Mesendoderm (in vitro differentiated cells): ENCODE results near the gene RND1.

Experiments
- DNase-seq: peaks from one replicate; pipeline ENCODE4 v3.0.0; 2013
- H2AK5ac ChIP-seq: 2 replicates; pipeline ENCODE4 v1.6.1; 2013; ENCODE audit warnings: low read length, inconsistent platforms
- H2BK120ac ChIP-seq: 2 replicates; pipeline ENCODE4 v1.6.1; 2013; ENCODE audit warnings: low read depth, mild to moderate bottlenecking, low read length, moderate library complexity, mixed read lengths
- H2BK15ac ChIP-seq: replicated peaks from 2 replicates; pipeline ENCODE4 v1.6.1; 2013; ENCODE audit warnings: low read depth, mild to moderate bottlenecking, moderate library complexity
- H2BK5ac ChIP-seq: 2 replicates; pipeline ENCODE4 v1.6.1; 2013; ENCODE audit warnings: low read length, inconsistent platforms
- H3K18ac ChIP-seq: 2 replicates; pipeline ENCODE4 v1.6.1; 2013; ENCODE audit warnings: mild to moderate bottlenecking, low read length, mixed read lengths
- H3K23ac ChIP-seq: one replicate; pipeline ENCODE4 v1.6.1; 2013; ENCODE audit warnings: low read length
- H3K27ac ChIP-seq: 2 replicates; pipeline ENCODE4 v1.5.1; 2013; ENCODE audit warnings: low read depth, mild to moderate bottlenecking, inconsistent platforms, low read length, moderate library complexity
- H3K27me3 ChIP-seq: 2 replicates; pipeline ENCODE4 v1.6.1; 2013; ENCODE audit warnings: low read length, control low read depth, mild to moderate bottlenecking, inconsistent platforms; ENCODE audit not compliant: insufficient read depth, poor library complexity
- H3K36me3 ChIP-seq: 2 replicates; pipeline ENCODE4 v1.6.1; 2013; ENCODE audit warnings: low read length, inconsistent platforms; ENCODE audit not compliant: control insufficient read depth, insufficient read depth
- H3K4ac ChIP-seq: one replicate; pipeline ENCODE4 v1.6.1; 2013; ENCODE audit warnings: low read depth, mild to moderate bottlenecking, low read length, moderate library complexity
- H3K4me1 ChIP-seq: 2 replicates; pipeline ENCODE4 v1.6.1; 2013; ENCODE audit warnings: low read depth, low read length, inconsistent platforms; ENCODE audit not compliant: control insufficient read depth
- H3K4me2 ChIP-seq: 2 replicates; pipeline ENCODE4 v1.6.1; 2013; ENCODE audit warnings: low read length
- H3K4me3 ChIP-seq: 2 replicates; pipeline ENCODE4 v1.5.1; 2013; ENCODE audit warnings: mild to moderate bottlenecking, low read length
- H3K56ac ChIP-seq: one replicate; pipeline ENCODE4 v1.6.1; 2013; ENCODE audit warnings: low read length
- H3K79me1 ChIP-seq: 2 replicates; pipeline ENCODE4 v1.6.1; 2013; ENCODE audit warnings: low read length, inconsistent platforms
- H3K79me2 ChIP-seq: 2 replicates; pipeline ENCODE4 v1.6.1; 2013; ENCODE audit warnings: mild to moderate bottlenecking, low read length; ENCODE audit not compliant: control insufficient read depth, insufficient read depth
- H3K9ac ChIP-seq: 2 replicates; pipeline ENCODE4 v1.6.1; 2013; ENCODE audit warnings: low read length, inconsistent platforms
- H4K5ac ChIP-seq: one replicate; pipeline ENCODE4 v1.6.1; 2013; ENCODE audit warnings: low read length
- H4K8ac ChIP-seq: one replicate; pipeline ENCODE4 v1.6.1; 2013; ENCODE audit warnings: low read depth, mild to moderate bottlenecking, control low read depth, low read length, moderate library complexity
- WGBS: extraction: QIAGEN DNeasy Blood & Tissue Kit; methylation state at CpG from one replicate; pipeline ENCODE4 v1.1.7; 2013; ENCODE audit warnings: low lambda C conversion rate, missing lambda C conversion rate; ENCODE audit not compliant: insufficient coverage; ENCODE audit errors: extremely low coverage; 5-methylcytosine and 5-hydroxymethylcytosine counted together

The RND1 gene

DNA sequence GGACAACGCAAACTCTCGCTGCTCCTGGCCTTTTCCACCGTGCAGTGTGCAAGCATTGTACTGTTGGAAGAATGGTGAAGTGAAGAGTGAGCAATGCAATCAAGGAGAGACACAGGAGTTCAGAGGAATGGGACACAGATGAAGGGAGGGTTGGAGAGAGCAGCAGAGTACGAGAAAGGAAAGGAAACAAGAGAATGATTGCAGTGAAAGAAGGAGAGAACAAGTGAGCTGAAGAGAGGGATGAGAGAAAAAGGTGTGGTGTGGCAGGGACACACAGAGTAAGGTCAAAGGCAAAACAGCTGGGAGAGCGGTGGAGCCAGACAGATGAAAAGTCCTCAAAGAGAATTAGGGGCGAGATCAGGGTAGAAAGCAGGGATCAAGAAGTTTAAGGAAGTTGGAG, 34.4 kb downstream of the RND1 start:
- Histone ChIP-seq H3K4me3 (no peak overlapping the region), H2BK120ac (no peak overlapping the region), H2BK5ac (no peak overlapping the region), H3K9ac (no peak overlapping the region), H4K5ac (no peak overlapping the region), H3K36me3 (peaks cover 35% of the 10 kb centered on the region), H2AK5ac (no peak overlapping the region), H3K4ac (no peak overlapping the region), H3K79me2 (no peaks in the 10 kb centered on the region), H3K23ac (no peak overlapping the region), H3K27me3 (no peaks in the 10 kb centered on the region), H3K4me2 (no peak overlapping the region), H4K8ac (no peak overlapping the region), H3K27ac (no peak overlapping the region), H3K56ac (no peak overlapping the region), H2BK15ac (no peak overlapping the region), H3K18ac (no peak overlapping the region), H3K4me1 (no peaks in the 10 kb centered on the region), H3K79me1 (no peaks in the 10 kb centered on the region)
- no peak for DNase-seq
- WGBS, result no CpG with 5 or more reads among the region's 6 CpGs

DNA sequence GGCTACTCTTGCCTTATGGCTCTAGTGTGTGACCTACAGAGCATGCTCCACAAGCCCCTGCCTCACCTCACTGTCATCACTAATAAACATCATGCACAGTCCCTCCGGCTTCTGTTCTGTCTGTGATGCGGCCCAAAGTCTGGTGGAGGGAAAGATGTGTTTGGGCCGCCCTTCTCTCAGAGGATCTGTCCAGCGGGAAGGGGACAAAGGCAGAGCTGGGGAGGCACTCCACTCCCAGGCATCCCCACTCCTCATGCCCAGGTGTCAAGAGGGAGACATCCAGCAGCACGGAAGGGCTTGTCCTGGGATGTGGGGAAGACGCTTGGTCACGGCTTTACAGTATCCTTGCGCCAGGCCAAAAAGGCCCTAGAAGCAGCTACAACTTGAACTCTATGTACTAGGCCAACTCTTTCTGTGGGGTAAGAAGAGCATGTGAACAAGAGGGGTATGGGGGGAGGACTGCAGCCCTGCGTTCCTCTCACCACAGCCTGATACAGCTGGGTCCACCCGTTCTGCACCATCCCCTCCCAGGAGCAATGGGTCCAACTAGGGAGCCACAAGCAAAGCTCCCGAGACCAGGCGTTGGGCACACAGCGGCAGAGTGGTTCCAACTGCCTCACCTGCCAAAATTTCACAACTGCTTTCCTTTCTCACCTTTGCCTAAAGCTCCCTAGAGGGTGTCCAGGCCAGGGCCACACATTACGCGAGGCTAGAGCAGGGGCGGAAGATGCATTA, 36.7 kb downstream of the RND1 start:
- Histone ChIP-seq H3K27ac (no peak overlapping the region), H3K9ac (no peak overlapping the region), H4K5ac (no peak overlapping the region), H2BK5ac (no peak overlapping the region), H3K27me3 (no peaks in the 10 kb centered on the region), H3K23ac (no peak overlapping the region), H3K56ac (no peak overlapping the region), H3K4me3 (no peak overlapping the region), H2AK5ac (no peak overlapping the region), H3K4me1 (no peaks in the 10 kb centered on the region), H2BK120ac (no peak overlapping the region), H3K79me1 (no peaks in the 10 kb centered on the region), H2BK15ac (no peak overlapping the region), H3K36me3 (peaks cover 28% of the 10 kb centered on the region), H3K79me2 (no peaks in the 10 kb centered on the region), H3K4ac (no peak overlapping the region), H3K18ac (no peak overlapping the region), H3K4me2 (no peak overlapping the region), H4K8ac (no peak overlapping the region)
- no CpG with 5 or more reads among the region's 16 CpGs for WGBS
- no peak for DNase-seq

DNA sequence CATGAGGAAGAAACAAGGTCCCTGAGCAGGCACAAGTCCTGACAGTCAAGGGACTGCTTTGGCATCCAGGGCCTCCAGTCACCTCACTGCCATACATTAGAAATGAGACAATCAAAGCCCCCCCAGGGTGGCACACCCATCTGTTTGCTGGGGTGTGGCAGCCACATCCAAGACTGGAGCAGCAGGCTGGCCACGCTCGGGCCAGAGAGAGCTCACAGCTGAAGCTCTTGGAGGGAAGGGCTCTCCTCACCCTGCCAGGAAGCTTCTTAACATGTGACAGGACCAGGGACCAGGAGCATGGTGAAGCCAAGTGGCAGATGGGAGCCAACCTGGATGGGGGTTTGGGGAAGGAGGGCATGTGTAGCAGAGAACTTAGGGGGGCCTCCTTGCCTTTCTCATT, 37.4 kb downstream of the RND1 start:
- Histone ChIP-seq H3K4me1 (no peaks in the 10 kb centered on the region), H2BK15ac (no peak overlapping the region), H3K4ac (no peak overlapping the region), H2BK5ac (no peak overlapping the region), H3K27me3 (no peaks in the 10 kb centered on the region), H3K4me2 (no peak overlapping the region), H2BK120ac (no peak overlapping the region), H4K5ac (no peak overlapping the region), H3K27ac (no peak overlapping the region), H2AK5ac (no peak overlapping the region), H3K9ac (no peak overlapping the region), H3K4me3 (no peak overlapping the region), H3K79me1 (no peaks in the 10 kb centered on the region), H3K56ac (no peak overlapping the region), H3K36me3 (peaks cover 23% of the 10 kb centered on the region), H4K8ac (no peak overlapping the region), H3K23ac (no peak overlapping the region), H3K18ac (no peak overlapping the region), H3K79me2 (no peaks in the 10 kb centered on the region)
- no peak for DNase-seq
- WGBS, result no CpG with 5 or more reads among the region's 2 CpGs

DNA sequence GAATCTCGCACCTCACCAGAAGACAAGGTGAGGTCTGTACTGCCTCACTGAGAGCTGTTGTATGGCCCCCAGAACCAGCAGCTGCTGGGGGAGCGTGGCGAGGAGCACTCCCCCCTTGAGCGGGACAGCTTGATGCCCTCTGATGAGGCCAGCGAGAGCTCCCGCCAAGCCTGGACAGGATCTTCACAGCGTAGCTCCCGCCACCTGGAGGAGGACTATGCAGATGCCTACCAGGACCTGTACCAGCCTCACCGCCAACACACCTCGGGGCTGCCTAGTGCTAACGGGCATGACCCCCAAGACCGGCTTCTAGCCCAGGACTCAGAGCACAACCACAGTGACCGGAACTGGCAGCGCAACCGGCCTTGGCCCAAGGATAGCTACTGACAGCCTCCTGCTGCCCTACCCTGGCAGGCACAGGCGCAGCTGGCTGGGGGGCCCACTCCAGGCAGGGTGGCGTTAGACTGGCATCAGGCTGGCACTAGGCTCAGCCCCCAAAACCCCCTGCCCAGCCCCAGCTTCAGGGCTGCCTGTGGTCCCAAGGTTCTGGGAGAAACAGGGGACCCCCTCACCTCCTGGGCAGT, 38.1 kb downstream of the RND1 start:
- H3K9ac ChIP-seq, result no peak overlapping the region
- H3K79me1 ChIP-seq, result no peaks in the 10 kb centered on the region
- no peak overlapping the region for H2AK5ac ChIP-seq
- H2BK120ac ChIP-seq, result no peak overlapping the region
- no peak overlapping the region for H3K4me3 ChIP-seq
- H4K8ac ChIP-seq, result no peak overlapping the region
- H3K56ac ChIP-seq, result no peak overlapping the region
- H3K18ac ChIP-seq, result no peak overlapping the region
- no peak for DNase-seq
- no peak overlapping the region for H3K27ac ChIP-seq
- H4K5ac ChIP-seq, result no peak overlapping the region
- H3K4ac ChIP-seq, result no peak overlapping the region
- H3K36me3 ChIP-seq, result peaks cover 19% of the 10 kb centered on the region
- WGBS, result no CpG with 5 or more reads among the region's 17 CpGs
- H2BK15ac ChIP-seq, result no peak overlapping the region
- H3K27me3 ChIP-seq, result no peaks in the 10 kb centered on the region
- H3K4me1 ChIP-seq, result no peaks in the 10 kb centered on the region
- no peak overlapping the region for H3K23ac ChIP-seq
- no peaks in the 10 kb centered on the region for H3K79me2 ChIP-seq
- H3K4me2 ChIP-seq, result no peak overlapping the region
- H2BK5ac ChIP-seq, result no peak overlapping the region

DNA sequence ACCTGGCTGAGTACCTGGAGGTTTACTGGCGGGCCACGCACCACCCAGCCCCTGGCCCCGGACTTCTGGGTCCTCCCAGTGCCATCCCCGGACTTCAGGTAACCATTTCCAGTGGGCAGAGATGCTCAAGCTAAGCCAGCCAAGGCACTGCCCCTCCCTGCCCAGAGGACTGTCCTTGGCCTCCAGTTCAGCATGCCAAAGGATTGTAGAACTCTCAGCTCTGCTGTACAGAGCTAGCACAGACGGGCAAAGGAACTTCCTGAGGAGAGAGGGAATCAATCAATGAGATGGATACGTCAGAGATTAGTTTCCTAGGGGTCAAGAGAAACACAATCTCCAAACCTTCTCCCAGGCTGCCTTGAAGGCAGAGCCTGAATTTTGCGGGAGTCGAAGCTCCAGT, 38.6 kb downstream of the RND1 start:
- no peak overlapping the region for H3K9ac ChIP-seq
- no peak overlapping the region for H3K27ac ChIP-seq
- no peak overlapping the region for H3K18ac ChIP-seq
- H3K4me2 ChIP-seq, result no peak overlapping the region
- no peak overlapping the region for H4K5ac ChIP-seq
- no peak overlapping the region for H3K4ac ChIP-seq
- no peak overlapping the region for H4K8ac ChIP-seq
- H3K23ac ChIP-seq, result no peak overlapping the region
- no peaks in the 10 kb centered on the region for H3K79me1 ChIP-seq
- no peaks in the 10 kb centered on the region for H3K27me3 ChIP-seq
- no peak overlapping the region for H3K56ac ChIP-seq
- H3K4me3 ChIP-seq, result no peak overlapping the region
- H3K4me1 ChIP-seq, result no peaks in the 10 kb centered on the region
- no peaks in the 10 kb centered on the region for H3K79me2 ChIP-seq
- H2AK5ac ChIP-seq, result no peak overlapping the region
- no peak overlapping the region for H2BK5ac ChIP-seq
- no peak overlapping the region for H2BK120ac ChIP-seq
- H2BK15ac ChIP-seq, result no peak overlapping the region
- H3K36me3 ChIP-seq, result peaks cover 14% of the 10 kb centered on the region
- WGBS, result no CpG with 5 or more reads among the region's 8 CpGs
- DNase-seq, result no peak
